NCI-H1092 (cell line): Measurements from ENCODE around the gene KRTAP10-12.

ENCODE experiments used
- DNase-seq: peaks from one replicate; lab custom pipeline; 2025; lab: John Stamatoyannopoulos, UW

KRTAP10-12 gene

GRCh38 chr21:44712203-44713028 is 15.4 kb downstream of the KRTAP10-12 start:
- no peak for DNase-seq

GRCh38 chr21:44713130-44713529 is 16.2 kb downstream of the KRTAP10-12 start:
- no peak for DNase-seq

- no peak for DNase-seq
Measured at GRCh38 chr21:44713846-44714245, 16.9 kb downstream of the KRTAP10-12 start.

- DNase-seq = no peak
Measured at GRCh38 chr21:44714905-44715304, 17.9 kb downstream of the KRTAP10-12 start.

GRCh38 chr21:44716984-44717383 is 20.0 kb downstream of the KRTAP10-12 start:
- no peak for DNase-seq

- DNase-seq = no peak
Measured at GRCh38 chr21:44718093-44718492, 21.1 kb downstream of the KRTAP10-12 start.

- no peak for DNase-seq
Measured at GRCh38 chr21:44718571-44718970, 21.6 kb downstream of the KRTAP10-12 start.

GRCh38 chr21:44720170-44720569 is 23.2 kb downstream of the KRTAP10-12 start:
- no peak for DNase-seq

- DNase-seq = no peak
Measured at GRCh38 chr21:44722731-44723130, 25.8 kb downstream of the KRTAP10-12 start.

GRCh38 chr21:44723177-44724131 is 26.5 kb downstream of the KRTAP10-12 start:
- DNase-seq = no peak

GRCh38 chr21:44724196-44724595 is 27.2 kb downstream of the KRTAP10-12 start:
- no peak for DNase-seq

GRCh38 chr21:44724926-44725325 is 28.0 kb downstream of the KRTAP10-12 start:
- DNase-seq = no peak

GRCh38 chr21:44726826-44727225 is 29.9 kb downstream of the KRTAP10-12 start:
- DNase-seq = no peak

GRCh38 chr21:44727321-44727720 is 30.3 kb downstream of the KRTAP10-12 start:
- no peak for DNase-seq

- DNase-seq = no peak
Measured at GRCh38 chr21:44727757-44728156, 30.8 kb downstream of the KRTAP10-12 start.

- no peak for DNase-seq
Measured at GRCh38 chr21:44728716-44729115, 31.7 kb downstream of the KRTAP10-12 start.

- DNase-seq = no peak
Measured at GRCh38 chr21:44729336-44730027, 32.5 kb downstream of the KRTAP10-12 start.

- DNase-seq = no peak
Measured at GRCh38 chr21:44730028-44730395, 33.0 kb downstream of the KRTAP10-12 start.

GRCh38 chr21:44730951-44731579 is 34.1 kb downstream of the KRTAP10-12 start:
- no peak for DNase-seq

GRCh38 chr21:44732263-44732662 is 35.3 kb downstream of the KRTAP10-12 start:
- DNase-seq = no peak

GRCh38 chr21:44732956-44733355 is 36.0 kb downstream of the KRTAP10-12 start:
- DNase-seq = no peak
